ENCODE measurements around the gene VAV2. TPM values are rescaled to one million over a fixed set of nuclear protein-coding genes. Genes with fewer than 3 reads are reported as not detected.
A peak's percentile ranks its signal among the peaks of the same experiment; 100 is the strongest.
"Not testable (repeated sequence)": the region's sequence is repeated elsewhere in the genome, so short reads cannot be mapped to it uniquely, and the experiment has no call there.

Gene VAV2
- polyA plus RNA-seq, 1 donor: 17.3 TPM

DNA sequence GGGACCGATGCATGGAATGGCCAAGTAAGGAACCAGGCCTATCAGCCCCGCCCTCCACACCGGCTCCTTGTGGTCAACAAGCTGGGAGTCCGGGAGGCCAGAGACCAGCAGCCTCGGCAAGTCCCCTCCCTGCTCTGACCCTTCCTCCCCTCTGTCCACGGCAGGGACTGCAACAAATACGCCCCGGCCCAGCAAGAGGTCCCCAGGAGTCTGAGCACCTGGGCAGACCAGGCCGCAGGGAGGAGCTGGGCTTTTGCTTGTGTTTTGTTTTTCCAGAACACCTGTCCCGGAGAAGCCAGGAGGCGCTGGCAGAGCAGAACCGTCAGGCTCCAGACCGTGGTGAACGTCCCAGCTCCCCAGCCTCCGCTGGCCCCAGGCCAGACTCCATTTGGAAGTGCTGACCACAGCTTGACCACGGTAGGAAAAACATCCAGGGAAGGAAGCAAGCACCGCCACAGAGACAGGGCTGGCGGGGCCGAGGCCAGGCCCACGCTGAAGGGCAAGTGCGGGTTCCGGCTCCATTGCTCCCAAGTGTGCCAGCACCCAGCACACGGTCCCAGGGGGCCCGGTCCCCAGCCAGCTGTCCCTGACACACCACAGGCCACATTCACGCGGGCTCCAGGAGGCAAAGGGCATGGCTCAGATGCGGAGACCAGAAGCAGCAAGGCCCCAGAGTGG, 56.7 kb downstream of the VAV2 start:
- peak; percentile 73 for DNase-seq

- no peak for DNase-seq
Measured at GRCh38 chr9:133934482-133935232, 57.5 kb downstream of the VAV2 start.

DNA sequence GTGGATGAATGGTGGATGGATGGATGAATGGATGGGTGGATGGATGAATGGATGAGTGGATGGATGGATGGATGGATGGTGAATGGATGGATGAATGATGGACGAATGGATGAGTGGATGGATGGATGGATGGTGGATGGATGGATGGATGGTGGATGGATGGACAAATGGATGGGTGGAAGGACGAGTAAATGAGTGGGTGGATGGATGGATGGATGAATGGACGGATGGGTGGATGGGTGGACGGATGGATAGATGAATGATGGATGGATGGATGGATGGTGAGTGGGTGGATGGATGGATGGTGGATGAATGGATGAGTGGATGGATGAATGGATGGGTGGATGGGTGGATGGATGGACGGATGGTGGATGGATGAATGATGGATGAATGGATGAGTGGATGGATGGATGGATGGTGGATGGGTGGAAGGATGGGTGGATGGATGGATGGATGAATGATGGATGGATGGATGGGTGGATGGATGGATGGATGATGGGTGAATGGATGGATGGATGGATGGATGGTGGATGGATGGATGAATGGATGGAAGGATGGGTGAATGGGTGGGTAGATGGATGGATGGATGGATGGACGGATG, 58.6 kb downstream of the VAV2 start:
- DNase-seq: no peak

GRCh38 chr9:133932633-133933032, 59.5 kb downstream of the VAV2 start:
- no peak for DNase-seq

GRCh38 chr9:133932181-133932580, 59.9 kb downstream of the VAV2 start:
- no peak for DNase-seq

DNA sequence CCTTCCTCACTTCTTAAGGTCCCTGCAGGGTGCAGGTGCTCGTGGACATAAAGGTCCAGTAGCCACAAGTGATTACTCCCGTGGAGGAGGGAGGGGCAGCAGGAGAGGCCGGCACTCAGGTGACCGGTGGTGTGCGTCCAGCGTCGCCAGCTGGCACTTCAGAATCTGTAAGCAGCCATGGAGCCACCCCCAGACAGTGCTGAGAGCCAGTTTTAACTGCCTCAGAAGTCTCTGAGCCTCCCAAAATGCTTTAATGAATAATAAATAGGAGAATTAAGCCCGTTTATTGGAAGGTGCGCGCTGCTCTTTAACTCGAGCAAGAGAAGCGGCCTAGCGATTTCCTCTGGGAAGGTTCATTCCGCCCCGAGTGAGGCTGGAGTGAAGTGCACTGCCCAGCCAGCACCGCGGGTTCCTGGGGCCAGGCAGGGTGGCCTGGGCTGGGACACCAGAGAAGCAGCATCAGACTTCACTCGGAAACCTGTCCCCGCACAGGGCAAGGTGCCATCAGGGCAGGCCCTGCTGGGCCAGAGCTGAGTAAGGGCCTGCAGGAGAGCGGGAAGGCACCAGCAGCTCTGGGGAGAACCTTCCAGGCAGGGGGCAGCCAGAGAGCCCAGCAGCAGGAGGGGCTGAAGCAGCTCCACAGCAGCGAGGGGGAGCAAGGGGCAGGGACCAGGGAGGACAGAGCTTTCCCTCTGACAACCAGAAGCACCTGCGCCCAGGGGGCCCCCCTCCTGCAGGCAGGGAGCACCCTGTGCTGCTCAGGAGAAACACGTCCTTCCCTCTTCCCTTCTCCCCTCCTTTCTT, 61.2 kb downstream of the VAV2 start:
- DNase-seq: no peak

- DNase-seq: no peak
Measured at GRCh38 chr9:133930046-133930681, 62.0 kb downstream of the VAV2 start.

- DNase-seq: no peak
Measured at GRCh38 chr9:133929599-133929998, 62.5 kb downstream of the VAV2 start.

DNA sequence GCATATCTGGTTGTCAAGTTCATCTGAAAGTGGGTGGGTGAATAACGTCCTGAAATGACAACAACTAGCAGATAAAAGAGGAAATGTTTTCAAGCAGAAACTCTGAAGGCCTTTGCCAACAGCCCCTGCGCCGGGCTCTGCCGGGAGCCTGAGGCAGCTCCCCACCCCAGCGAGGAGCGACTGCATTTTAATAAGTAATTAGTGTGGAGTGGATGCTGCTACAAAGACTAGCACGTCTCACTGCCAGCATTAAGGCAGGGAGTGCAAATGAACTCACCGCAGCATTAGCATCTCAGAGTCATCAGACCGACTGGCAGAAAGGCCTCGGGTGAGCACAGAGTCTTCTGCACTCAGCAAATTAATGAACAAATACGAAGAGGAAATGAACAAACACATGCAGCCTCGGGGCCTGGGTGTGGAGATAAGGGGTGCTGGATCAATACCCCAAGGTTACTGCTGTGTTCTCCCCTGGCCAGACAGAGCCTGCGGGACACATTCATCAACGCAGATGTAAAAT, 63.8 kb downstream of the VAV2 start:
- no peak for DNase-seq

DNA sequence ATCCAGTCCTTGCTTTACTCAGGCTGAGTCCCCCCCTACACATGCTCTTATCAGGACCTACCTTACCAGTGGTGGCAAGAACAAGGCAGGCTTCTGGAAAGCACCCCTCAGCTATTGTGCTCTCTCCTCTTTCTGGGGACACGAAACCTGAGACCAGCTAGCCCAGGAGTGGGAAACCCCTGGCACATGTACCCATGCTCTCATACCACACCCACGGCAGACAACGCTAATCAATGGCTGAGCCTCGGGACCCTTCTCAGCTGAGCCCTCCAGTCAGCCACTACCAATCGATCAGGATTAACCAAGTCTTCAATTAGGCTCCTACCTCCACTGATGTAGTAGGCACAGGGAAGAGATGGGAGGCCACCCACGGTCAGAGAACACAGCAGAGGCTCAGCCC, 65.1 kb downstream of the VAV2 start:
- no peak for DNase-seq

- DNase-seq: no peak
Measured at GRCh38 chr9:133926165-133926856, 65.8 kb downstream of the VAV2 start.

GRCh38 chr9:133924453-133924852, 67.7 kb downstream of the VAV2 start:
- no peak for DNase-seq

GRCh38 chr9:133923608-133924007, 68.5 kb downstream of the VAV2 start:
- DNase-seq: not testable (repeated sequence)

DNA sequence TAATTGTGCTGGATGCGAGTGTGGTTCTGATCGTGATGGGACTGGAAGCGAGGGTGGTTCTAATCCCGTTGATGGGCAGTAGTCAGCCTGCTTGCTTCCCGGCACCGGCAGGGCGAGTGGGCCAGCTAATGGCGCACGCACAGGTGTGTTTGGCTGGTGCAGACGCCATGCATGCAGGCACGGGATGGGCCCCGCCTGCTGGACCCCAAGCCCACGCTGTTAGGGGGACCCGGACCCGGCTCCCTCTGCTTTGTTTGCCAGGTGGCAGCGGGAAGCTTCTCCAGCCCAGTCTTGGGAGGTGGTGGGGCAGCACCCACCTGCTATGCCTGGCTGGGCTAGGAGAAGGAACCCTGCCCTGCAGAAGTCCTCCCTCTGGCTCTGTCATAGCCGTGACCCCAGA, 70.3 kb downstream of the VAV2 start:
- no peak for DNase-seq

- no peak for DNase-seq
Measured at GRCh38 chr9:133920471-133920870, 71.7 kb downstream of the VAV2 start.

DNA sequence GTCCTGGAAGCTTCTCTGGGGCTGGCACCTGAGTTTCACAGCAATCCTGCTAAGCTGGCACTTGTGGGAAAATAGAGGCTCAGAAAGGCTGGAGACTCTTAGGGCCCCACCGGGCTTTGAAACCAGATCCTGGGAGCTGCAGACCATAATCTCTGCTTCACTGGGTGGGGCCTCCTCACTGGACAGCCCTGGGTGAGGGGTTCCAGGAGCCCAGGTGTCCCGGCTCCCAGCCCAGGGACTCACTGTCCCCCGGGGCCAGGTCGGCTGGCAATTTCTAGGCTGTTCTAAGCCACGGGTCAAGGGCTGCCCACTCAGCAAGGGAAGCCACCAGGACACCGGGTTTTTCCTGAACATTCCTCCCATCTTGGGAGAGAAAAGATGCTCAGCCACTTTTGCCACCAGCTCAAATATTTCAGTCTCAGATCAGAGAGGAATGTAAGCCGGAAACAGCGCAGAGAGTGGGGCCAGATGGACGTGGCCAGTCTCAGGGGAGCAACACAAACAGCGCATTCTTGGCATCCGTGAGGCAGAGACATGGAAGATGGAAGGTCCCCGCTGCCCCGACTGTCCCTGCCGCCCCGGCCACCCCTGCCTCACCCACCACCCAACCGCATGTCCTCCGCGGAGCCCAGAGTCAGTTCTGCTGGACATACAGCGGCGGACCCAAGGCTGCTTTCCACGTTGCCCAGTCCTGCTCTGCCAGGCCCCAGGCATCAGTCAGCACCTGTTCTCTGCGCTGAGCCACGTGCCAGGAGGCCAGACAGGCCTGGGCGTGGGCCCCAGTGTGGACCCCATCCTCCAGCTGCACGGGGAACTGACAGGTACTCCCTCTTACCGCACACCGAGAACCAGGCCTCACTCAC, 72.6 kb downstream of the VAV2 start:
- no peak for DNase-seq

GRCh38 chr9:133918111-133918813, 73.9 kb downstream of the VAV2 start:
- DNase-seq: no peak

DNA sequence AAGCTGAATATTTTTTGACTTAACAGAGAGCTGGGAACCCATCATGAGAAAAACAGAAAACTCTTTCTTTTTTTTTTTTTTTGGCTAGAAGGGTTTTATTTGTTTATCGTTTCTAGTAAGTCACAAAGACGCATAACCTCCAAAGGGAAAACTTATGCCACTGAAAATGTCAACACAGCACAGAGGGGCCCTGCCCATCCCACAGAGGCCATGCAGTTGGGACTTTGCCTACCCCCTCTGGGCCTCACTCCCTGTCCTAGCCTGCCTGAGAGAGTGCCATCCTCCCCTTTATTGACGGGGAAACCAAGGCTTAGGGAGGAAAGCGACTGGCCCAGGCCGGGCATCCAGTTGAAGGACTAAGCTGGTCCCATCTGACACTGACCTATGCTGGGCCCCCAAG, 74.7 kb downstream of the VAV2 start:
- DNase-seq: no peak

- no peak for DNase-seq
Measured at GRCh38 chr9:133916159-133916541, 76.0 kb downstream of the VAV2 start.

Data from hindlimb muscle (tissue), 1 donor.